UCSD-AML1 (cell line): ENCODE measurements around the gene LYPD1.

ENCODE experiments used
- DNase-seq: peaks from one replicate; lab custom pipeline; 2025; ENCODE audit not compliant: unreplicated experiment; lab: John Stamatoyannopoulos, UW

LYPD1 gene

DNA sequence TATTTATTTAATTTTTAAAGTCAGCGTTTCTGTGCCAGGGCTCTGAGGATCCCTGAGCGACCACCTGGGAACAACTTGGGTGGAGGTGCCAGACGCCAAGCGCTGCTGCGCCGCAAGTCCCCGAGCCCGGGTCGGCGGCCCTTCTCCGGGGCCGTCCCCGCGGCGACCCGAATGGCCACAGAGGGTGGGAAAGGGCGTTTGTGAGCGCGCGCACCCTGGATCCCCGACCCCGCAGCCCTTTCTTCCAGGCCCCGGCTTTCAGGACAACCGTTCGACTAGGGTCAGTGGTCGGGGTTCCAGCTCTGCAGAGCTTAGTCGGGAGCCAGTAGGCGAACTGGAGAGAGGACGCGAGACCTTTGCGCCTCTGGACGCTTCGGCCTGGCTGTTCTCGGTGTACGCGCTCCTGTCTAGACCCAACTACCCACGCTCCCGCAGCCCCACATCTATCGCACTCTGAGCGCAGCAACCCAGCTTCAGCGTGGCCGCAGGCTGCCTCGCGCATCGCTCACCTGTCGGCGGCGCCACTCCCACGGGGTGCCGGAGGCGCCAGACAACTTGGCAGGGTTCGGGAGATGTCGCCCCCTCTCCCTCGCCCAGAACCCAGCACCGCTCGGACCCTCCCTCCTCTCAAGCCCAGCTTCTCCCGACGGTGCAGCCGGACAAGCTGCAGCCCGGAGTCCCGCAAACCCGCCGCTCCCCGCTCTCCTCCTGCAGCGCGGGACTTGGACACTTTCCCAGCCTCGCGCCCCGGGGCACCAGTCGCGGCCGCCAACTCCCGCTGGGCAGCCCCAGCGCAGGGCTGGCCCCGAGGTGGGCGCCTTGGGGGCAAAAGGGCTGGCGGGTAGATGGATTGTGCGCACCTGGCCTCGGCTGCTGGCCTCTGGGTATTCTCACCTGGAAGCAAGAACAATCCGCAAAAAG, 758 bp downstream of the LYPD1 start:
- no peak for DNase-seq

DNA sequence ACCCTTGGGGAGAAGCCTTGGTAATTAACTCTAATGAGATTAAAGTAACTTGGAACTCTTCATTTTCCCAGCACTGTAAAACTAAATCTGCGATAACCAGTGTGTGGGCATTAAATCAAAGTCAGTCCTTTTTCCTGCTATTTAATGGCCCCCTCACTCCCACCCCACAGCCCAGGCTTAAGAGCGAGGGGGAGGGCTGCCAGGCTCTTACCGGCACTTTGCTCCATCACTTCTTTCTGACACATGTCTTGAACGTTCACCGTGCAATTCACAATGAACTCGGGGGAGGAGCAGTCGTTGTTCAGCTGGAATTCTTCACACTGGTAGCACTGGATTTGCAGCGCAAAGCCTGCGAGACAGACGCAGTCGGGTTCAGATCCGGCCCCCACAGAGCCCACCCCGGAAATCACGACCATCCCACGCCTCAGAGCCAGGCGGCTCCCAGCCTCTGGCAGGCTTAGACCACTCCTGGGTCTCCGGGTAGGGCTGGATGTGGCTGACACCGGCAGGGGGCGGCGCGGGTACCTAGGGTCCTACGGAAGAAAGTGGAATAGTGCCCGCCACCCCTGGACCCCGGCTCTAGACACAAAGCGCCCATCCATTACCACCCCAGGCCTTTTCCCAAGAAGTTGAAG, 1.7 kb downstream of the LYPD1 start:
- no peak for DNase-seq

DNA sequence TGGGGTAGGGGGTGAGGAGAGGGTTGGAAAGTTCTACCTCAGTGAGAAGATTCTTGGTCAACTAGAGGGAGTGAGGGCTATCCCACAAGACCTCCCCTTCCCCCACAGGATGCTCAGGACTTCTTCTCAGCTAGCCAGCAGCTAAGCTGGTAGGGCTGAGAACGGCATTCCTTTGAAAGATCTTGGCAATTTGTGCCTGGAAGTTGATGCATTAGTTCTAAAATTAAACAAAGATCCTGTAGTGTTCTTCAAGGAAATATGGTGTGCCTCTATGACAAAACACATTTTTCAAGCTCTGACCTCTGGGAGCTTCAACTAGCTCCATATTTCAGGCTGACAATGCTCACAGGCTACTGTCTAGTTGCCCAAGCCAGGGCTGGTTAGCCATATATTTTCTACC, 2.3 kb downstream of the LYPD1 start:
- DNase-seq = no peak

DNA sequence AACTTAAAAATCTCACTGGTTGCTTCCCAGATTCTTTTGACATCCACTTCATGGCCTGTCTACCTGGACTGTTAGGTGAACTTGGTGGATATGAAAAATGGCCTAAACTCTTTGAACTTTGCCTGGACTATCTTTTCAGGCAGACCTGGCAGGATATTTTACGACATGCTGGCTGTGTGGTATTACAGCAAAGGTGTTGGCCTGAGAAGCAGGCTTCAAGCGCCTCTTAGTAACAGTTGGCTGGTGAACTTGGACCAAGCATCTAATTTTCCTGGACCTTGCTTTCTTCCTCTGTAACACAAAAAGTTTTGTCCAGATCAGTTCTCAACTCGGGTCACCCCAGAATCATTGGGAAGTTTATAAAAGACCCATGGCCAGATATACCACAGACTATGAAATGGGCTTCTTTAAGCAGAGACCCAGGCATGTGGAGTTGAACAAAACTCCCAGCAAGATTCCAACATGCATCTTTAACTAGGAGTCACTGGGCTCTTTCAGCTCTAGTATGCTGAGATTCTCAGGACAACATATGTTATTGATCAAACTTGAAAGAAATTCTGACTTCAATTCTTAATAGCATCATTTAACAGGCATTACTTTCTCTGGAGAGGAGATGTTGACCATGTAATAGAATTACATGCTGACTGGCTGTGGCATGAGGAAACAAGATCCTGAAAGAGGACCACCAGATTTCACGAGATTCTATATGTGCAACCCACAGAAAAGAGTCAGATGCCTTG, 4.4 kb downstream of the LYPD1 start:
- DNase-seq = no peak

DNA sequence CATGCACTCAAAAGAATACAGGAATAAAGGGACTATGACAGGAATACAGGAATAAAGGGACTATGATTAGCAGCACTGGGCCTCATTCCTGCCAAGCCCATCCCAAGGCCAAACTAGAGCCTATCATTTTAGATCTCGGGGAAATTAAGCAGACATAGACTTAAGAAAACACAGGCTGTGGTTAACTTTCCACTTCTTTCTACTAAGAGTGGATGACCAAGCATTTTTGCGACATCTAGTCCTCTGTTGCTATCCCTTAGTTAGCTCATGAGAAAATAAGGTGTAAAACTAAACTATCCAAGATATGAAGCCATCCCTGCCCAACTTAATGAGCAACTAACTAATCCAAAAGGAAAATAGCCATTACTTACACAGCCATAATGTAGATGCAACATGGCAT, 5.9 kb downstream of the LYPD1 start:
- DNase-seq = no peak

DNA sequence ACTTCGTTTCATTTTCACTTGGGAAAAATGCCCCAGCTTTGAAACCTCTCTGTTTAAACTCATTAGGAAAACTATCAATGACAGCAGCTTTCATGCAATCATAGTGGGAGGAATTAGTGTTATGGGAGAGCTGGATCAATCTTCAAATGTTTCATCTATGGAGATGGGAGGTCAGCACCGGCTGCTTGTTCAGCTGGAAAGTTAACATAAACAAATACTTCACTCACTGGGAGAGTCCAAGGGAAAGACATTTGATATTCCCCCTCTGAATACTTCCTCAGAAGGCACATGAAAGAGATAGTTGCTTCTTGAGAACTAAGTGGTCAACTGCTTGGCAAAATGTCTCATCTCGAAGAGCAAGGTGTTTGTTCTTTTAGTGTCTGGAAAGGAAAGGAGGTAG, 7.3 kb downstream of the LYPD1 start:
- DNase-seq = no peak

DNA sequence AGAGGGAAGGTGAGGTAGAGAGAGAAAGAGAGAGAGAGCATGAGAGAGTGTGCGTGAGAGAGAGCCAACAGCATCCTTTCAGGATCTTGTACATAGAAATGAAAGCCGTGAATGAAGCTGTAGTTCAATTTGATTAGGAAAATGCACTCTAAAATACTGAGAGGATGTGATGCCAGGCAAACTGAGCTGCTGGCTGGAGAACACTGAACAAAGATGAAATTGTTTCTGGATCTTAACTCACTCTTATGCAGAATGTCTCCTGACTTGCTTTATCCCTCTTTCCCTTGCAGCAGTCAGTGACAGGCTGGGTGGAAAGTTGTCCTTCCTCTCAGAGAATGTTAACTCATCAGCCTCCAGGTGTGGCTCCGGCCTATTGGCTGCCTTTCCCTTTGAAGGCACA, 10.7 kb downstream of the LYPD1 start:
- DNase-seq = no peak

DNA sequence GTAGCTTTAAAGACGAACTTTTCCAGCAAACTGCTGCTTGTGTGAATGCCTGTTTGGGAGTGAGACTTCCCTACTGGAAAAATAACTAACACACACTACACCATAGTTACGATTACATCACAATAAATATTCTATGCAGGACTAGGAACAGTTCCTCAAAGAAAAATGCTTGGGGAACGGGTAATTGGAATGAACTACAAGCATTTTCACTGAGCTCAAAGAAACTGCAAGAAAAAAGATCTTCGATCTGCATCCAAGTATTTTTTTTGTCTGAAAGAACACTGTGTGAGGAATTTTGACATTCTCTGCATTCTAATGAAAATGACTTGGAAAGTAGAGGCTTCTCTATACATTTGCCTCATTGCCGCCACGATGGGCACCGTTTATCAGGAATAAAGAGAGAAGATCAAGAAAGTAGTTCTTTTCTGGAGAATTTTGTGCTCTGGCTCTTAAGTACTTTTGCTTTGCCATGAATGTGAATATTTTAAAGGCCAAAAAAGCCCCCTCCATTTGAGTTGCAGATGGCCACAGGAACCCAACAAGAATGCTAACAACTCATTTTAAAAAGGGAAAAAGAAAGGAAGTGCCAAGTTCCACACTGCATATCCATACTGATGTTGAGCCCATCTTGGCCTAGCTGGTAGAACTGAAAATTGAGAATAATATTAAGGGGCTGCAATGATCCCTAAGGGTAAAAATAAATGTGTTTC, 13.6 kb downstream of the LYPD1 start:
- no peak for DNase-seq

DNA sequence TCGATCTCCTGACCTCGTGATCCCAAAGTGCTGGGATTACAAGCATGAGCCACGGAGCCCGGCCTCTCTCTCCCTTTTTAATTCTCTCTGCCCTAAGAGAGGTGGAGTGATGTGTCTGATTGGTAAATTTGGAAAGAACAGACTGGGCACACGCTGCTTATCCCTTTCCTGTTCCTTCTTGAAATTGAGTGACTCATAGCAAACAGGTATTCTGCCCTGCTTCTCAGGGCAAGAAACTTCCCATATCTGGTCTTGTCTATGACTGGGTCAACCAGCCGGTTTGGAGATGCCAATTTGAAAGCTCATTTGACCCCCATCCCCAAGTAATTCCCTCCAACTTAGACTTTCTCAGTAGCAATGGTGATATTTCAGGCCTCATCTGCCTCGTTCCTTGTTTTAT, 15.0 kb downstream of the LYPD1 start:
- DNase-seq = no peak

DNA sequence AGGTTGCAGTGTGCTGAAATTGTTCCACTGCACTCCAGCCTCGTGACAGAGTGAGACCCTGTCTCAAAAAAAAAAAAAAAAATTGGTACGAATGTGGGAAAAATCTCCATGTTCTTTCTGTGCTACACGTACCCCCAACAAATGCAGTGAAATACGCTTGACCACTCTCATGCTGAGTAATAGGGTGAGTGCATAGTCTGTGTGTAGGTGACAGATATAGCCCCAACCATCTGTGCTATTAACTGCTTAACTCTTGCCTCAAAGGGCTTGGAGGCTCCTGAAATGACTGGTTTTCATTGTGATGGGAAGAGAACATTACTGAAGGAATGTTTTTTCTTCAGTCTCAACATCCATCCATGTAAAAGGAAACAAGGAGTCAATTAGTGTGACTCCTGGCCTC, 15.7 kb downstream of the LYPD1 start:
- no peak for DNase-seq

DNA sequence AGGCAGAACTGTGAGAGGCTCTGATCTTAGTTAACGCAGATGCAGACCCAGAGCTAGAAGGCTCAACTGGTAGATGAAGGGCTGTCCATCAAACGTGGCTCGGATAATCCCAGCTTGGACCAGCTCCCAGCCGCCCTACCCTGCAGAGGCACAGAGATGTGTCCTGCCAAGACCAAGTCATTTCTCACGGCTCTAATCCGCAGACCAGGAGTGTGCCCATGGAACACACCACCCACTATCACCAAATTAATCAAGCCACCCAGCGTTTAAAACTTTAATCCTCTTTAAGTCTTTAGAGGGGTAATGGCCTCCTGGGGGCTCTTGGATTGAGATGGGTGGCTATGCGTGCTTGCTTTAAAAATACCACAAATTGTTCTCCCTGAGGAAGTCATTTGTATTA, 17.5 kb downstream of the LYPD1 start:
- DNase-seq = no peak

DNA sequence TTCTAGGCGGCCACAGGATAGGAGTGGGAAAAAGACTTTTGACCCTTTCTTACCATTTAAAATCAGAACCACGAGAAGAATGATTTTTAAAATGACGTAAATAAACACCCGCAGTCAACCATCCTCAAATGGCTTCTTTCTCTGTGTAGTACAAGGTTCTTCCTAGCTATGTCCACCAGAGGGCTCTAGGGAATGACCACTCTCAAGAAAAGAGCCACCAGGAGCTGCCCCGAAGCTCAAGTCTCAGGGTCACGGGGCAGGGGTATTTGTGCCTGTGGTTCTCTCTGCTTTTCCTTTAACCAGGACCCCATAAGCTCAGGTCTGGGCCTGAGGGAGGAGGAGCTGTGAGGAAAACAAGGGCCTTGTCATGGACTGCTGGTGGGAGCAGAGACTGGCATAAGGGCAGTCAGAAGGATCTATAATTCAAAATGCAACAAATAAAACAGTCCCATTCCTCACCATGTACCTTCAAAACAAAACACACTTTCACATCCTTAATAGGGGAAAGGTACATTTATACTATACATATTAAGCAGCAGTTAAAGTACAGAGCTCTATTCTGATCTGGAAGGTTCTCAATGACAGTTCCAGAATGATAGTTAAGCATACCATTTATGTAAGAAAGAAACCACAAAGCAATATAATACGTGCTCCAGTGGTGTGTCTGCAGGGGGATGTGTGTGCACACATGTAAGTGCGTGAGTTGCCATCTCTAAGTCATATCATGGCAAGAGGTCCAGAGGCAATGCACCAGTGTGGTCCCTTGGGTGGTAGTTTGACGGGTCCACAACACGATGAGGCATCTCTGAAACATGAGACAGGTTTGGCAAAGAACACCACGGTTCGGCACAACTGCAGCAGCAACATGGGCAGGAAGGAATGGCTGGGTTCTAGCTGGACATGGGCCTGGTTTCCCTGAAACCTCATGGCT, 18.6 kb downstream of the LYPD1 start:
- DNase-seq = no peak

DNA sequence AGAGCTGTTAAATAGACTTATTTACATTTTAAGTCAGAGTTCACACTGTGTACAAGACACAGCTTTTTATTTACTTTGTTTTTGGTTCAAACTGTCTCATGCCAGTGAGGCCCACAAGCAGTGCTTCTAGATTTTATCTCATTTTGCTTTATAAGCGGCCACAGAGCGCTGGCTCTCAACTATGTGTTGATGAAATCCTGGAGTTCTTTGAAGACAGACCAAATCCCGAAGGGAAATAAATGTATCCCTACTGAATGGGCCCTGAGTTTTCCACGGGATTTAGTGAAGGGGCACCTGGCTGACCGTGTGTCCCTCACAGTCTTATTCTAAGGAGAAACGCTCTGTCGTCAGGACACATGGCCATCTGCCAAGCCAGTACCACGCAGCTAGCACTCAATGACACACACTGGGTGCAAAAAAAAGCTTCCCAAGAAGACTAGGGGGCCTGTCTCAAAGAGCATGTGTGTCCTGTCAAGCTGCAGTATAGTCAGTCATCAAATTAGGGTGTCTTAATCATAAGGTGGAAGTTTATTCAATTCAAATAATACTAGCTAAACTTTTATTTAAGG, 23.4 kb downstream of the LYPD1 start:
- DNase-seq = no peak

DNA sequence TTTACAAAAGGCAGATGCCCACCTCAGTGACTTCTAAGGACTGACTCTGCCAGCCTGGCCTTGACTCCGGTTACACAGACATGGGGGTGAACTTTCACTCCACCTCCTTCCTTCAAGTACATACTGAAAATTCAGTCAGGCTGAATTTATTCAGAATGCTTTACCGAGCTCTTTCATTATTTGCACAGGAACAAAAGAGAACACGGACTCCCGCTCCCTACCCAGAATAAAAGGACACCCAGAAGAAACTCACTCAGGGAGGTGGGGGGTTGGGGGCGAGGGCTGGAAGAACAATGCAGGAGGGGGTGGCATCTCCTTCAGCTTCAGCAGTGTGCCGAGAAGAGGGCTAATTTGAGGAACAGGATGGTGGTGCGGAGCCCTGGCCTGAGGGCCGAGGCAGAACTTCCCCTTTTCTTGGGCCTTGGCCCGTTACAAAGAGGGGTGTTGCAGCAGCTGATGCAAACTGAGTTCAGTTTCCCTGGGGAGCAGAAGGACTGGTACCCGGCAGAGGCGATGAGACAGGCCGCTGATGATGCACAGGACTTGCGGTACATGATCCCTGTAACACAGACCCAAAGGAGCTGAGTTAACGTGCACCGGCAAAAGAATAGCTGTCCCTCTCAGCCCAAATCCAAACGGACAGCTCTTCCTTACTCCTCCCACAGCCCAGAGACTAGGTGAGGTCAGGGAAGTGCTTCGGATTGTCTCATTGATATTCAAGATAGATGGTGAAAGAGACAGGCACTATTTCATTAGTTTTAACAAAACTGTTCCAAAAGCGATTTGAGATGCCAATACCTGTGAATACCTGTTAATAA, 24.1 kb downstream of the LYPD1 start:
- DNase-seq = peak; percentile 21

DNA sequence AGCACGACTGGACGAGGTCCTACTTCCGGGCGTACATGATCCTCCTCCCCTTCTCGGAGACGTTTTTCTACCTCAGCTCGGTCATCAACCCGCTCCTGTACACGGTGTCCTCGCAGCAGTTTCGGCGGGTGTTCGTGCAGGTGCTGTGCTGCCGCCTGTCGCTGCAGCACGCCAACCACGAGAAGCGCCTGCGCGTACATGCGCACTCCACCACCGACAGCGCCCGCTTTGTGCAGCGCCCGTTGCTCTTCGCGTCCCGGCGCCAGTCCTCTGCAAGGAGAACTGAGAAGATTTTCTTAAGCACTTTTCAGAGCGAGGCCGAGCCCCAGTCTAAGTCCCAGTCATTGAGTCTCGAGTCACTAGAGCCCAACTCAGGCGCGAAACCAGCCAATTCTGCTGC, 24.8 kb downstream of the LYPD1 start:
- DNase-seq = no peak

DNA sequence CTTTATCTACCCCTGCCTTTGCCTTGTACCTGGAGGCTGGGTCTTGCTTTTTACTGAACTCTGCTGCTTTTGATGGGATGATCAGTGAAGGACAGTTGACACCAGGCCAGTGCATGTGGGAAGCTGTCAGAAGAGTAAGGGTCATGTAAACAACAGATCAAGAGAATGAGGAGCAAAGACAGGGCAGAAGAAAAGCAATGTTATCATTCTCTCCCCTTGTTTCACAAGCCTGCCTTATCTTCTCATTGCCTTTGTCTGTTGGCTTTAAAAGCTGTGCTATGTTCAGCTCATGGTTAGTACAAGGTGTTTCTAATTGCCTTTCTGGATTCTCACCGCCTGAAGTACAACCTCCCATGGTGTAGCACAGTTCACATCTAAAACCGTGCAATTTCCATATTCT, 27.6 kb downstream of the LYPD1 start:
- no peak for DNase-seq

DNA sequence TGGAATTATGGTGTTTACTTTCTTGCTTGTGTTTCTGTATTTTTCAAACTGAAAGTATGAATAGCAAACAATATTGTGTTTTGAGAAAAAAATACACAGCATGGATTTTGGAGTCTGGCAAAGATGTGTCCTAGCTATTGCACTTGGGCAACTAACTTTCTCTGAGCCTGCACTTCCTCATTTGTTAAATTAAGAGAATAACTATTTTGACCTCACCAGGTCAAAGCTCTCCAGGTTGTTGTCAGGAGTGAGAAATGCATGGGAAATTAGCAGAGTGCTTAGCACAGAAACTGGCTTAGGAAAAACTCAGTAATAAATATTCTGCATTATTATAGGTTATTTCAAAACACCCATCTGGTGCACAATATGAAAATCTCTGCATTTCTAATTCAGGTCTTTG, 28.2 kb downstream of the LYPD1 start:
- no peak for DNase-seq

DNA sequence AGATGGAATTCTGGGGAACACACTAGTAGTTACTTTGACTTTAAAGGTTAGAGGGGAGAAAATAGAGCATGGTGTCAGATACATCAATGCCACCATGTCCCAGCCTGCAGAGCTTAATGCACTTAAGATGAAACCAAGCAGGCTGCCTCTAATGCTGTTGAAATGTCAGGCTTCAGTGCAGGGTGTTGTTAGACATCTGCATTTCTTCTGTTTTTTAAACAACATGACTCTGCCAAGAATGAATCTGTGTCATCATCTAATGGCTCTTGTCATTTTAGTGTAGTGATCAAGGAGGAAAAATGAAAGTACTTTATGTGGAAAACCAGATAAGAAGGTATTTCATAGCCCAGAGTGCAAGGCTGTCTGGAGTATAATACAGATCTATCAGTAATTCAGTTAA, 29.9 kb downstream of the LYPD1 start:
- no peak for DNase-seq
